GM21717 (cell line): Measurements from ENCODE around the gene PREP.
"Not testable (repeated sequence)": the region's sequence is repeated elsewhere in the genome, so short reads cannot be mapped to it uniquely, and the experiment has no call there.

Source experiments
- ATAC-seq: cut with Tn5 transposase; IDR thresholded peaks from one replicate; pipeline ENCODE4 v1.9.1; 2021; ENCODE audit warnings: mild to moderate bottlenecking, moderate library complexity; ENCODE audit not compliant: unreplicated experiment

The PREP gene

GRCh38 chr6:105402939-105403935 lies at the start of gene PREP:
Gene PREP, minus strand, starts transcription at chr6:105403082. Its CDS starts 191 bp downstream, at chr6:105402891.
- peak; percentile 93 for ATAC-seq

- ATAC-seq: no peak
Measured at GRCh38 chr6:105452376-105452775, 49.5 kb upstream of the PREP start.

GRCh38 chr6:105449756-105450390 lies 47.0 kb upstream of the PREP start:
- ATAC-seq: no peak

- no peak for ATAC-seq
Measured at GRCh38 chr6:105445481-105445880, 42.6 kb upstream of the PREP start.

GRCh38 chr6:105443941-105444340 lies 41.1 kb upstream of the PREP start:
- ATAC-seq: no peak

- no peak for ATAC-seq
Measured at GRCh38 chr6:105442369-105442768, 39.5 kb upstream of the PREP start.

GRCh38 chr6:105437236-105437635 lies 34.4 kb upstream of the PREP start:
- no peak for ATAC-seq

- ATAC-seq: no peak
Measured at GRCh38 chr6:105433723-105434122, 30.8 kb upstream of the PREP start.

- no peak for ATAC-seq
Measured at GRCh38 chr6:105432797-105433196, 29.9 kb upstream of the PREP start.

- ATAC-seq: no peak
Measured at GRCh38 chr6:105431226-105431625, 28.3 kb upstream of the PREP start.

- ATAC-seq: no peak
Measured at GRCh38 chr6:105430685-105431084, 27.8 kb upstream of the PREP start.

GRCh38 chr6:105429676-105430075 lies 26.8 kb upstream of the PREP start:
- ATAC-seq: no peak

- no peak for ATAC-seq
Measured at GRCh38 chr6:105428342-105428957, 25.6 kb upstream of the PREP start.

GRCh38 chr6:105424175-105424783 lies 21.4 kb upstream of the PREP start:
- peak; percentile 49 for ATAC-seq

GRCh38 chr6:105416971-105417370 lies 14.1 kb upstream of the PREP start:
- not testable (repeated sequence) for ATAC-seq

- ATAC-seq: no peak
Measured at GRCh38 chr6:105409734-105410133, 6.9 kb upstream of the PREP start.

GRCh38 chr6:105402090-105402938 lies 568 bp downstream of the PREP start:
- ATAC-seq: peak; percentile 44

- ATAC-seq: no peak
Measured at GRCh38 chr6:105401247-105402089, 1.4 kb downstream of the PREP start.

GRCh38 chr6:105400501-105400900 lies 2.4 kb downstream of the PREP start:
- no peak for ATAC-seq
